Activated CD8-positive, alpha-beta memory T cell treated with anti-CD3 and anti-CD28 coated beads for 24 hours (primary cell): ENCODE data around the gene TP53.
A peak's percentile ranks its signal among the peaks of the same experiment; 100 is the strongest.
"Not testable (repeated sequence)": the region's sequence is repeated elsewhere in the genome, so short reads cannot be mapped to it uniquely, and the experiment has no call there.

ENCODE experiments used
- DNase-seq: peaks from one replicate; pipeline ENCODE4 v3.0.0-alpha.2; 2020

The TP53 gene

GRCh38 chr17:7673239-7673638 lies 14.1 kb downstream of the TP53 start:
- DNase-seq = peak; percentile 76

- no peak for DNase-seq
Measured at GRCh38 chr17:7668482-7668881, 18.8 kb downstream of the TP53 start.

GRCh38 chr17:7667656-7668406 lies 19.5 kb downstream of the TP53 start:
- no peak for DNase-seq

- no peak for DNase-seq
Measured at GRCh38 chr17:7656958-7657609, 30.2 kb downstream of the TP53 start.

- DNase-seq = no peak
Measured at GRCh38 chr17:7655541-7655840, 31.8 kb downstream of the TP53 start.

GRCh38 chr17:7654832-7655540 lies 32.3 kb downstream of the TP53 start:
- no peak for DNase-seq

GRCh38 chr17:7652388-7653356 lies 34.6 kb downstream of the TP53 start:
- DNase-seq = no peak

- no peak for DNase-seq
Measured at GRCh38 chr17:7651665-7652387, 35.5 kb downstream of the TP53 start.

- no peak for DNase-seq
Measured at GRCh38 chr17:7651097-7651664, 36.1 kb downstream of the TP53 start.

GRCh38 chr17:7650509-7651096 lies 36.7 kb downstream of the TP53 start, which contains the start of gene ATP1B2:
Gene ATP1B2, plus strand, starts transcription at chr17:7650926. Its CDS starts 593 bp downstream, at chr17:7651519.
- DNase-seq = peak; percentile 85

- no peak for DNase-seq
Measured at GRCh38 chr17:7647018-7647417, 40.3 kb downstream of the TP53 start.

GRCh38 chr17:7646457-7646856 lies 40.8 kb downstream of the TP53 start:
- DNase-seq = no peak

GRCh38 chr17:7644775-7645174 lies 42.5 kb downstream of the TP53 start:
- DNase-seq = no peak

- DNase-seq = not testable (repeated sequence)
Measured at GRCh38 chr17:7641635-7642034, 45.7 kb downstream of the TP53 start.

GRCh38 chr17:7640783-7641182 lies 46.5 kb downstream of the TP53 start:
- no peak for DNase-seq

- no peak for DNase-seq
Measured at GRCh38 chr17:7636163-7636562, 51.1 kb downstream of the TP53 start.

- no peak for DNase-seq
Measured at GRCh38 chr17:7634384-7634783, 52.9 kb downstream of the TP53 start.

GRCh38 chr17:7633093-7633492 lies 54.2 kb downstream of the TP53 start:
- DNase-seq = no peak

- DNase-seq = peak; percentile 60
Measured at GRCh38 chr17:7632492-7632894, 54.8 kb downstream of the TP53 start.

GRCh38 chr17:7631398-7632380 lies 55.6 kb downstream of the TP53 start:
- DNase-seq = no peak
